Activated CD4-positive, alpha-beta T cell treated with anti-CD3 and anti-CD28 coated beads, Interleukin-2, amount 10 ng/mL, durations not matched to agents 7 days and 5 days (primary cell): ENCODE data around the gene FAT1. TPM values are rescaled to one million over a fixed set of nuclear protein-coding genes. Genes with fewer than 3 reads are reported as not detected.

Source experiments
- total RNA-seq, 2 experiments: library from RNA; stranded (reverse); gene quantifications; one replicate each; pipeline ENCODE4 v1.2.3, GENCODE V29; 2021

FAT1 gene
- total RNA-seq, 2 experiments from 2014 or later: 0.27 to 0.30 TPM

Other genes with a start within 250 kb of the FAT1 start
- gene MTNR1A, start 168.3 kb downstream of the FAT1 start, total RNA-seq: not detected